ENCODE data around the gene GUCA2A. TPM values are rescaled to one million over a fixed set of nuclear protein-coding genes. Genes with fewer than 3 reads are reported as not detected.

Gene GUCA2A
- total RNA-seq, 4 donors from 2014 or later = 3.2 to 2,017 (median 1,376) TPM

DNA sequence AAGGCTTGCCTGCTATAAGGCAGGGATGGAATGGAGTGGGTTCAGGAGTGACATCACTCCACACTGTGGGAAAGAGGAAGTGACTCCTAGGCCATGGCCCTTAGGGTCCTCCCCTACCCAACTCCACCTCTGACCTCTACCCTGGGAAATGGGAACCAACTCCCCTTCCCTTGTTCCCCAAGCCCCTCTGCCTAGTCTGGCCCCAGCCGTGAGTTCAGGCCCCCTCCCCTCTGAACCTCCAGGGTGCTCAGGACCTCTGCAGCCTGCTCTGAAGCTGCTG, 3.8 kb upstream of the GUCA2A start:
- peak; percentile 8 for DNase-seq
- intact Hi-C loops (cut with DNase I; ENCODE audit: low total_unique reads) (no loop called here), in situ Hi-C loops (cut with MboI; ENCODE audit: low pct_ligation_motif_present in 1 of 4, low pct_unique_long_range_greater_than_20kb in 1 of 4, low sequenced_read_pairs in 3 of 4) (no loop called here)
- Histone ChIP-seq H3K9me3 (no peaks in the 10 kb centered on the region), H3K27me3 (no peaks in the 10 kb centered on the region), H3K4me3 (no peak overlapping the region), H3K4me1 (peaks cover 19 to 60% (median 48%) of the 10 kb centered on the region in 4 donors), H3K36me3 (no peaks in the 10 kb centered on the region), H3K27ac (peak overlapping the region in 3 of 4 donors; percentile 15 to 34 (median 30))
- 50% methylated on average over 1 of the region's 1 CpG; no CpG with 5 or more reads in 1 of the 2 donors for WGBS, 2 donors (ENCODE audit: low coverage in 1 of 2)
- no peak for TF ChIP-seq POLR2AphosphoS5 (IDR thresholded peaks at IDR 0.05)
- TF ChIP-seq CTCF (IDR thresholded peaks at IDR 0.05) = no peak
- no peak for TF ChIP-seq POLR2A (IDR thresholded peaks at IDR 0.05)
- TF ChIP-seq EP300 (IDR thresholded peaks at IDR 0.05; ENCODE audit: low read depth) = no peak

DNA sequence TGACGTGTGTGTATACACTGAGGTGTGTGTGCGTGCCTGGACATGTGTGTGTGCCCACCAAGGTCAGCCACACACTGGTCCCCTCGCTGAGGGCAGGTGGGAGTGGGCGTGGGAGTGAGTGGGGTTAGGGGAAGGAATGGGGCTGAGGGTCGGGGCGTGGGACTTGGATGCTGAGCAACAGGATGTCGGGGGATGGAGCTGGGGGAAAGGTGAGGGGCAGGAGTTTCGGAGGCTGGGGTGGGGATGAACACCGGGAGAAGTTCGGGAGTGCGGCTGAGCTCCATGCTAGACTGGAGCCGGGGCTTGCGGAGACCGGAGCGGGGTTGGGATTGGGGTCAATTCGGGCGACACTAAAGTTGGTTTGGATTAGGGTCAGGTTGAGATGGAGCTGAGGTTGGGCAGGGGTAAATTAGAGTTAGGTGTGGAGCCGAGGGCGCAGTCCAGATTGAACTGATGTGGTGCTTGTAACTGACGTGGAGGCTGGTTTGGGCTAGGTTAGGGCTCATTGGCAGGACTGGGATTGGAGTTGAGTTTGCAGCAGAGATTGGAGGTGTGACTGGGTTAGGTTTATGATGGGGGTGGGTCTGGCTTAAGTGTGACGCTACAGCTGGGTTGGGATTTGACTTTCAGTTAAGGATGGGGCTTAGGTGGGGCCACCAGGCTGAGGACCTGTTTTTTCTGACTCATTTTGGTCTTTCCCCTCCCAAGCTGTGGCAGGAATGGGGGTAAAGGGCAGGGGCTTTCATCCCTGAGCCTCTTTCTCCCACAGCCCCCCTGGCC, 3.3 kb upstream of the GUCA2A start:
- Histone ChIP-seq H3K4me1 (peaks cover 16 to 57% (median 44%) of the 10 kb centered on the region in 4 donors), H3K27me3 (no peaks in the 10 kb centered on the region), H3K27ac (peak overlapping the region; percentile 21 to 56 (median 32)), H3K36me3 (no peaks in the 10 kb centered on the region), H3K9me3 (no peaks in the 10 kb centered on the region), H3K4me3 (no peak overlapping the region)
- DNase-seq = peak; percentile 65
- in situ Hi-C loops (cut with MboI; ENCODE audit: low pct_ligation_motif_present in 1 of 4, low pct_unique_long_range_greater_than_20kb in 1 of 4, low sequenced_read_pairs in 3 of 4) = no loop called here
- 76 to 81% methylated on average over 9 to 21 of the region's 21 CpGs for WGBS, 2 donors (ENCODE audit: low coverage in 1 of 2)
- TF ChIP-seq POLR2AphosphoS5 (IDR thresholded peaks at IDR 0.05) (peak in 1 of 3 donors; percentile 21), EP300 (IDR thresholded peaks at IDR 0.05; ENCODE audit: low read depth) (no peak)
- intact Hi-C loops (cut with DNase I; ENCODE audit: low total_unique reads) = no loop called here

DNA sequence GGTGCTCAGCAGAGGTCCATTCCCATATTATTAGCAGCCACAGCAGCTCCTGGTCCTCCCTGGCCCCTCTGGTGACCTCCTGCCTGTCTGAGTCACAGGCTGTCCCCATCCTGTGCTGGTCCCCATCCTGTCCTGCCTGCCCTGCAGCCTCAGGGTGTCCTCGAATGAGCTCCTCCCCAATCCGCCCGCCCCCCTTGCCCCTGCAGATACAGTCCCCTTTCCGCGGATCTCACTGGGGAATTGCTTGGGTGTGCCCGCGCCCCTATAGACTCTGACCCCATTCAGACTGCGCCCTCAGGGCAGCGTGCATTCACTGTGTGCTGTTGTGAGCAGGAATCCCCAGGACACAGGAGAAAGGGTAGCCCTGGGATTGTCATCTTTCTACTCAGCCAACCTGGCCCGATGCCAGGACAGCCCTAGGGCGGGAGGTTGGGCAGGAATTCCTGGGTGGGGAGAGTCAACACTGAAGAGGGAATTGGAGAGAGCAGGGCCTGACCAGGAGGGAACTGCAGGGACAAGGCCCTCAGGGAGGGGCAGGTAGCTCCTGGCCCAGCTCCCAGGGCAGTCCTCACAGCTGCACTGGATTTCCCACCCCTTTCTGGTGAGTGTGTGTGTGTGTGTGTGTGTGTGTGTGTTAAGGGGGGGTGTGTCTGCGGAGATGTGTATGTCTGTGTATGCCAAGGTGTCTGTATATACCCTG, 1.1 kb upstream of the GUCA2A start:
- peak in 2 of 3 donors; percentile 72 to 73 for TF ChIP-seq POLR2AphosphoS5 (IDR thresholded peaks at IDR 0.05)
- no peak for TF ChIP-seq POLR2A (IDR thresholded peaks at IDR 0.05)
- Histone ChIP-seq H3K36me3 (no peaks in the 10 kb centered on the region), H3K4me1 (peaks cover 7 to 46% (median 31%) of the 10 kb centered on the region in 4 donors), H3K27me3 (no peaks in the 10 kb centered on the region), H3K27ac (peak overlapping the region; percentile 60 to 75 (median 74)), H3K9me3 (peaks cover 2 to 7% of the 10 kb centered on the region in 2 donors), H3K4me3 (no peak overlapping the region)
- WGBS, 2 donors (ENCODE audit: low coverage in 1 of 2) = 43% methylated on average over 12 of the region's 12 CpGs; no CpG with 5 or more reads in 1 of the 2 donors
- intact Hi-C loops (cut with DNase I; ENCODE audit: low total_unique reads) (no loop called here), in situ Hi-C loops (cut with MboI; ENCODE audit: low pct_ligation_motif_present in 1 of 4, low pct_unique_long_range_greater_than_20kb in 1 of 4, low sequenced_read_pairs in 3 of 4) (no loop called here)
- DNase-seq = peak; percentile 94

- 72% methylated on average over 13 of the region's 16 CpGs; no CpG with 5 or more reads in 1 of the 2 donors for WGBS, 2 donors (ENCODE audit: low coverage in 1 of 2)
- in situ Hi-C loops (cut with MboI; ENCODE audit: low pct_ligation_motif_present in 1 of 4, low pct_unique_long_range_greater_than_20kb in 1 of 4, low sequenced_read_pairs in 3 of 4) (no loop called here), intact Hi-C loops (cut with DNase I; ENCODE audit: low total_unique reads) (no loop called here)
- no peak for TF ChIP-seq POLR2A (IDR thresholded peaks at IDR 0.05)
- peak in 1 of 5 experiments; percentile 27 for TF ChIP-seq CTCF (IDR thresholded peaks at IDR 0.05)
- no peak for TF ChIP-seq POLR2AphosphoS5 (IDR thresholded peaks at IDR 0.05)
- Histone ChIP-seq H3K36me3 (no peaks in the 10 kb centered on the region), H3K27me3 (no peaks in the 10 kb centered on the region), H3K4me1 (peaks cover 3 to 33% (median 28%) of the 10 kb centered on the region in 4 donors), H3K9me3 (peaks cover 9 to 12% of the 10 kb centered on the region in 2 donors), H3K4me3 (peak overlapping the region in 2 of 4 donors; percentile 0 to 35), H3K27ac (peak overlapping the region; percentile 30 to 75 (median 74))
- no peak for DNase-seq
Observed at GRCh38 chr1:42163536-42164503, 725 bp downstream of the GUCA2A start.

Measured in transverse colon (tissue), 4 donors.